GM12878 (cell line): ENCODE data around the gene CARHSP1. TPM values are rescaled to one million over a fixed set of nuclear protein-coding genes. Genes with fewer than 3 reads are reported as not detected.

ENCODE experiments used
- ATAC-seq: fragments of 200-7000 bp; cut with Tn5 transposase; 3 replicates; pipeline ENCODE4 v1.9.1; 2020; ENCODE audit warnings: mild to moderate bottlenecking, moderate library complexity
- BruUV-seq: library from RNA; stranded (reverse); fragments of 400-500 nt; replicated peaks from 2 replicates; lab custom pipeline; 2021; lab: Mats Ljungman, UMichigan
- CTCF ChIA-PET: fragments of 300-600 bp; sonication (Branson Sonifier 250); formaldehyde crosslinking; extraction: SDS; loops from one replicate; lab custom pipeline; 2021; ENCODE audit warnings: inconsistent platforms; lab: Yijun Ruan, JAX
- POLR2A ChIA-PET: fragments of 350-600 bp; formaldehyde crosslinking; extraction: SDS; loops from one replicate; lab custom pipeline; 2021; ENCODE audit warnings: inconsistent platforms; lab: Charles Lee
- RAD21 ChIA-PET: fragments of 300-600 bp; sonication (Branson Sonifier 250); formaldehyde crosslinking; loops from one replicate; lab custom pipeline; 2023; ENCODE audit warnings: antibody characterized with exemption; ENCODE audit not compliant: unreplicated experiment; lab: Charles Lee
- SMC1A ChIA-PET: fragments of 300-600 bp; sonication (Branson Sonifier 250); formaldehyde crosslinking; loops from one replicate; lab custom pipeline; 2023; ENCODE audit not compliant: unreplicated experiment, uncharacterized antibody; lab: Charles Lee
- DNase-seq: peaks from one replicate; pipeline ENCODE4 v3.0.0-alpha.2; 2011; ENCODE audit warnings: low read depth, low spot score
- FAIRE-seq: peaks from 3 replicates; lab custom pipeline; 2011; peaks lifted over from hg19 to GRCh38; lab: Jason Lieb, UNC
- H2AFZ ChIP-seq: 2 replicates; pipeline ENCODE4 v1.6.0; 2011; ENCODE audit warnings: low read depth, low read length, control low read depth; ENCODE audit not compliant: control insufficient read depth
- H3K27ac ChIP-seq: 2 replicates; pipeline ENCODE4 v1.5.1; 2011; ENCODE audit warnings: control low read depth; ENCODE audit not compliant: control insufficient read depth, insufficient read depth
- H3K27me3 ChIP-seq, 2 experiments: replicated peaks in 1 of 2; 2 replicates each; pipeline versions ENCODE4 v1.6.0 to v1.6.1; 2011; ENCODE audit warnings: low read length in 1 of 2; ENCODE audit not compliant: control insufficient read depth in 2 of 2, insufficient read depth in 2 of 2
- H3K36me3 ChIP-seq, 2 experiments: 2 replicates each; pipeline ENCODE4 v1.5.1; 2011; ENCODE audit warnings: low read length in 1 of 2; ENCODE audit not compliant: control insufficient read depth in 2 of 2, insufficient read depth in 2 of 2
- H3K4me1 ChIP-seq: 2 replicates; pipeline ENCODE4 v1.6.1; 2011; ENCODE audit warnings: mild to moderate bottlenecking, low read length, moderate library complexity, mixed read lengths; ENCODE audit not compliant: control insufficient read depth, insufficient read depth
- H3K4me2 ChIP-seq: 2 replicates; pipeline ENCODE4 v1.6.0; 2011; ENCODE audit warnings: control low read depth; ENCODE audit not compliant: control insufficient read depth, insufficient read depth
- H3K4me3 ChIP-seq: fragments of 200-600 bp; sonication (generic); 2 replicates; pipeline ENCODE4 v1.5.1; 2016
- H3K79me2 ChIP-seq: 2 replicates; pipeline ENCODE4 v1.6.0; 2011; ENCODE audit warnings: low read length; ENCODE audit not compliant: control insufficient read depth, insufficient read depth
- H3K9ac ChIP-seq: 2 replicates; pipeline ENCODE4 v1.8.0; 2011; ENCODE audit warnings: low read length, control low read depth, mixed read lengths; ENCODE audit not compliant: control insufficient read depth, insufficient read depth
- H3K9me3 ChIP-seq: replicated peaks from 3 replicates; pipeline ENCODE4 v1.5.1; 2011; ENCODE audit warnings: mild to moderate bottlenecking, low read length; ENCODE audit not compliant: control insufficient read depth, insufficient read depth
- H4K20me1 ChIP-seq: 2 replicates; pipeline ENCODE4 v1.6.0; 2011; ENCODE audit not compliant: control insufficient read depth, insufficient read depth
- BCL11A ChIP-seq: IDR thresholded peaks from 2 replicates; pipeline ENCODE4 v1.6.1; 2011; ENCODE audit warnings: low read depth, low read length
- CBX3 ChIP-seq: fragments of 200-600 bp; sonication (generic); IDR thresholded peaks from 2 replicates; pipeline ENCODE4 v1.6.1; 2016; ENCODE audit warnings: low read depth, borderline replicate concordance
- PML ChIP-seq: IDR thresholded peaks from 2 replicates; pipeline ENCODE4 v1.6.1; 2012; ENCODE audit warnings: low read length, inconsistent platforms
- RCOR1 ChIP-seq: conservative IDR thresholded peaks from 2 replicates; pipeline ENCODE4 v1.6.1; 2012; ENCODE audit warnings: low read depth, low read length, improper control_type of control experiment
- RUNX3 ChIP-seq: IDR thresholded peaks from 2 replicates; pipeline ENCODE4 v1.6.1; 2012; ENCODE audit warnings: low read length, inconsistent platforms
- WGBS: methylation state at CpG from one replicate; pipeline ENCODE4 v1.1.6; 2016; ENCODE audit warnings: low lambda C conversion rate; ENCODE audit not compliant: insufficient replicate concordance, insufficient coverage; ENCODE audit errors: missing lambda C conversion rate; 5-methylcytosine and 5-hydroxymethylcytosine counted together
- in situ Hi-C: fragments of 300-500 bp; cut with MboI; formaldehyde crosslinking; loops from 9 replicates; pipeline ENCODE4 v1.14.3; 2018; ENCODE audit warnings: mixed read lengths
- intact Hi-C: fragments of 100-400 bp; cut with micrococcal nuclease; formaldehyde crosslinking; loops from one replicate; pipeline ENCODE4 v1.14.2; 2022; ENCODE audit not compliant: unreplicated experiment
- polyA plus RNA-seq, 11 experiments: library from polyadenylated mRNA; depleted of rRNA in 4 of 11; unstranded in 6 of 11; stranded (reverse) in 5 of 11; fragments of >200 nt; fragmentation: Nextera tagmentation in 4 of 11; fragmentation: Illumina TruSeq in 1 of 11; extraction: Ambion mirVana in 4 of 11; extraction: Trizol in 1 of 11; gene quantifications; 1 replicate in 1 of 11; 2 replicates in 10 of 11; pipeline versions ENCODE4 v1.2.1 to v1.2.3, GENCODE V29; 2011 to 2016; ENCODE audit warnings: inconsistent platforms in 2 of 11, missing spikeins in 2 of 11, low read depth in 1 of 11
- total RNA-seq, 4 experiments: library from RNA; depleted of rRNA in 3 of 4; stranded (reverse); fragments of >200 nt in 3 of 4; fragmentation: Illumina TruSeq in 1 of 4; extraction: Trizol in 1 of 4; gene quantifications; 2 replicates each; pipeline versions ENCODE4 v1.2.1 to v1.2.3, GENCODE V29; 2013 to 2021

The CARHSP1 gene
- total and polyA plus RNA-seq, 10 of the 15 experiments (the other 5 are each of a cell fraction or from before 2014, with no cell fraction given), result 5.5 to 112 (median 67.0) TPM

GRCh38 chr16:8867932-8868415 is 832 bp downstream of the CARHSP1 start:
- DNase-seq (no peak), ATAC-seq (no peak), FAIRE-seq (no peak)

More at GRCh38 chr16:8867932-8868415, 832 bp downstream of the CARHSP1 start:
- POLR2A ChIA-PET, result interaction anchor here (0.6 to 2.2 kb wide), 8 partner anchors 21 to 224 kb away, joined by 3 to 8 read pairs (median 4); partner anchors contain the start of genes HAPSTR1 and TMEM186
- TF ChIP-seq BCL11A (0 out of 2 replicates have a peak, but pooled peaks have one; percentile 15), RUNX3 (peak; percentile 29; the same call in 1 of the 2 replicates), CBX3 (no peak), RCOR1 (no peak), PML (0 out of 2 replicates have a peak, but pooled peaks have one; percentile 29)
- H3K79me2 ChIP-seq, result peaks cover 53% of the 10 kb centered on the region
- 0 out of 2 replicates have a peak, but pooled peaks cover 3% of the 10 kb centered on the region for H4K20me1 ChIP-seq
- intact Hi-C loops, result loop anchor here (1.0 kb wide), 1 partner anchor 71 kb away; the partner anchor contains the start of genes PMM2 and TMEM186
- in situ Hi-C loops, result no loop called here
- peak overlapping the region; percentile 90 for H3K27ac ChIP-seq
- peak overlapping the region; percentile 95 for H3K9ac ChIP-seq
- H3K36me3 ChIP-seq, result peaks cover 3 to 12% of the 10 kb centered on the region in 2 experiments; a peak in 2 of 4 replicates
- no peaks in the 10 kb centered on the region for H3K27me3 ChIP-seq
- RAD21 ChIA-PET, result interaction anchor here (0.6 to 3.9 kb wide), 9 partner anchors 11 to 300 kb away, joined by 3 to 44 read pairs (median 5); partner anchors contain the start of genes HAPSTR1 and LITAFD
- peak overlapping the region; percentile 95 for H3K4me3 ChIP-seq
- H3K9me3 ChIP-seq, result no peaks in the 10 kb centered on the region; the same call in 2 of the 3 replicates
- SMC1A ChIA-PET, result interaction anchor here (0.8 to 3.1 kb wide), 4 partner anchors 13 to 260 kb away, joined by 3 to 11 read pairs (median 4); no protein-coding TSS in a partner anchor
- under 1% methylated on average over 10 of the region's 16 CpGs for WGBS
- peak overlapping the region; percentile 26; the same call in 1 of the 2 replicates for H2AFZ ChIP-seq
- peak overlapping the region; percentile 94 for H3K4me2 ChIP-seq
- CTCF ChIA-PET, result interaction anchor here (1.1 to 3.1 kb wide), 3 partner anchors 12 to 29 kb away, joined by 4 to 30 read pairs (median 5); no protein-coding TSS in a partner anchor
- TSS peak; percentile 75 for BruUV-seq
- peaks cover 32% of the 10 kb centered on the region for H3K4me1 ChIP-seq
